PC-9 (cell line): ENCODE measurements around the gene CAVIN1. TPM values are rescaled to one million over a fixed set of nuclear protein-coding genes. Genes with fewer than 3 reads are reported as not detected.
"Not testable (repeated sequence)": the region's sequence is repeated elsewhere in the genome, so short reads cannot be mapped to it uniquely, and the experiment has no call there.

ENCODE experiments used
- BruUV-seq: library from RNA; stranded (reverse); fragments of 400-500 nt; replicated peaks from 2 replicates; lab custom pipeline; 2021; lab: Mats Ljungman, UMichigan
- CTCF ChIA-PET: fragments of 300-600 bp; sonication (Branson Sonifier 250); formaldehyde crosslinking; loops from one replicate; lab custom pipeline; 2022; ENCODE audit warnings: antibody characterized with exemption; lab: Charles Lee
- POLR2A ChIA-PET: fragments of 300-600 bp; sonication (Branson Sonifier 250); formaldehyde crosslinking; loops from one replicate; lab custom pipeline; 2022; ENCODE audit warnings: antibody characterized with exemption; ENCODE audit not compliant: unreplicated experiment; lab: Charles Lee
- DNase-seq, 2 experiments: peaks; one replicate each; pipeline versions ENCODE4 v3.0.0 to v3.0.0-alpha.2; 2015 to 2022; ENCODE audit warnings: mixed read lengths in 1 of 2
- H2AFZ ChIP-seq: fragments of 200-600 bp; sonication (generic); 2 replicates; pipeline ENCODE4 v1.8.1; 2017; ENCODE audit warnings: antibody characterized with exemption
- H3F3A ChIP-seq: fragments of 200-600 bp; sonication (generic); 2 replicates; pipeline ENCODE4 v1.8.1; 2017; ENCODE audit warnings: antibody characterized with exemption, mild to moderate bottlenecking, low read depth; ENCODE audit not compliant: insufficient read depth
- H3K27ac ChIP-seq: fragments of 200-600 bp; sonication (generic); 2 replicates; pipeline ENCODE4 v1.6.1; 2016; ENCODE audit warnings: mixed run types
- H3K27me3 ChIP-seq: fragments of 200-600 bp; sonication (generic); 2 replicates; pipeline ENCODE4 v1.6.1; 2016; ENCODE audit warnings: low read depth, mixed run types; ENCODE audit not compliant: insufficient read depth
- H3K36me3 ChIP-seq: fragments of 200-600 bp; sonication (generic); 2 replicates; pipeline ENCODE4 v1.6.1; 2016; ENCODE audit warnings: low read depth, mixed run types
- H3K4me1 ChIP-seq: fragments of 200-600 bp; sonication (generic); replicated peaks from 2 replicates; pipeline ENCODE4 v1.6.1; 2016; ENCODE audit warnings: mixed run types; ENCODE audit not compliant: insufficient read depth
- H3K4me2 ChIP-seq: fragments of 200-600 bp; sonication (generic); 2 replicates; pipeline ENCODE4 v1.6.1; 2017; ENCODE audit warnings: mixed run types
- H3K4me3 ChIP-seq: fragments of 200-600 bp; sonication (generic); 2 replicates; pipeline ENCODE4 v1.6.1; 2016; ENCODE audit warnings: mixed run types
- H3K79me2 ChIP-seq: fragments of 200-600 bp; sonication (generic); 2 replicates; pipeline ENCODE4 v1.6.1; 2017; ENCODE audit warnings: low read depth, mixed run types
- H3K9me2 ChIP-seq: fragments of 200-600 bp; sonication (generic); 2 replicates; pipeline ENCODE4 v1.8.1; 2017; ENCODE audit warnings: mild to moderate bottlenecking; ENCODE audit not compliant: insufficient read depth
- H3K9me3 ChIP-seq: fragments of 200-600 bp; sonication (generic); 2 replicates; pipeline ENCODE4 v1.8.1; 2016; ENCODE audit warnings: low read depth; ENCODE audit not compliant: insufficient read depth
- H4K20me1 ChIP-seq: fragments of 200-600 bp; sonication (generic); 2 replicates; pipeline ENCODE4 v1.8.1; 2017; ENCODE audit not compliant: insufficient read depth
- CTCF ChIP-seq: fragments of 200-600 bp; sonication (generic); conservative IDR thresholded peaks from 2 replicates; pipeline ENCODE4 v1.6.1; 2017; ENCODE audit warnings: mixed run types, antibody characterized with exemption, mild to moderate bottlenecking, moderate library complexity
- EZH2 ChIP-seq: fragments of 200-600 bp; sonication (generic); IDR thresholded peaks from 2 replicates; pipeline ENCODE4 v1.8.0; 2017; ENCODE audit warnings: antibody characterized with exemption, low read depth
- intact Hi-C: fragments of 100-400 bp; cut with micrococcal nuclease; formaldehyde crosslinking; loops from one replicate; pipeline ENCODE4 v1.10.0; 2022; ENCODE audit not compliant: unreplicated experiment
- total RNA-seq: library from RNA; stranded (reverse); gene quantifications from 2 replicates; pipeline ENCODE4 v1.2.3, GENCODE V29; 2021

CAVIN1 gene
- total RNA-seq, 1 experiment from 2014 or later, result 170 TPM

- peak overlapping the region; percentile 40; the same call in 1 of the 2 replicates for H3K27ac ChIP-seq
- H3K4me2 ChIP-seq, result no peak overlapping the region
- H3K9me2 ChIP-seq, result no peaks in the 10 kb centered on the region
- H3F3A ChIP-seq, result peaks cover 43% of the 10 kb centered on the region
- peaks cover 49% of the 10 kb centered on the region for H3K4me1 ChIP-seq
- peaks cover 20% of the 10 kb centered on the region for H3K79me2 ChIP-seq
- DNase-seq, result no peak
- no peak overlapping the region for H2AFZ ChIP-seq
- CTCF ChIA-PET, result interaction anchor here (0.6 to 1.0 kb wide), 2 partner anchors 26 to 81 kb away, joined by 4 to 5 read pairs; no protein-coding TSS in a partner anchor
- H3K4me3 ChIP-seq, result no peak overlapping the region
- no peaks in the 10 kb centered on the region for H3K36me3 ChIP-seq
- intact Hi-C loops, result no loop called here
- no peaks in the 10 kb centered on the region for H4K20me1 ChIP-seq
- POLR2A ChIA-PET, result no interaction called here
- BruUV-seq, result no TSS peak
- H3K9me3 ChIP-seq, result no peaks in the 10 kb centered on the region
- TF ChIP-seq CTCF, result no peak; the same call in 1 of the 2 replicates
- no peak for TF ChIP-seq EZH2
- H3K27me3 ChIP-seq, result no peaks in the 10 kb centered on the region
These were observed 19.9 kb downstream of the CAVIN1 start for GRCh38 chr17:42403150-42403549.

GRCh38 chr17:42402117-42402516 is 20.9 kb downstream of the CAVIN1 start:
- Histone ChIP-seq H2AFZ (no peak overlapping the region), H3F3A (peaks cover 43% of the 10 kb centered on the region), H3K79me2 (peaks cover 15% of the 10 kb centered on the region), H3K4me1 (peaks cover 44% of the 10 kb centered on the region), H3K27ac (peak overlapping the region; percentile 40), H3K9me2 (no peaks in the 10 kb centered on the region), H3K4me3 (no peak overlapping the region), H4K20me1 (no peaks in the 10 kb centered on the region), H3K27me3 (no peaks in the 10 kb centered on the region), H3K9me3 (no peaks in the 10 kb centered on the region), H3K36me3 (no peaks in the 10 kb centered on the region), H3K4me2 (no peak overlapping the region)
- no TSS peak for BruUV-seq
- ChIA-PET POLR2A (interaction anchor here (0.6 to 0.7 kb wide), 2 partner anchors 17 to 188 kb away, joined by 3 to 4 read pairs; no protein-coding TSS in a partner anchor), CTCF (no interaction called here)
- DNase-seq, result peak in 1 of 2 experiments; percentile 62
- no peak for TF ChIP-seq CTCF
- no peak for TF ChIP-seq EZH2
- intact Hi-C loops, result no loop called here

GRCh38 chr17:42400844-42401375 is 22.1 kb downstream of the CAVIN1 start:
- H4K20me1 ChIP-seq, H3K9me2 ChIP-seq, BruUV-seq, CTCF ChIA-PET, intact Hi-C loops, H3K79me2 ChIP-seq, H3K4me2 ChIP-seq, DNase-seq, H2AFZ ChIP-seq, H3K9me3 ChIP-seq, POLR2A ChIA-PET, H3K27ac ChIP-seq, H3K27me3 ChIP-seq, H3K36me3 ChIP-seq, H3K4me3 ChIP-seq: not testable (repeated sequence)
- H3K4me1 ChIP-seq, result peaks cover 40% of the 10 kb centered on the region
- H3F3A ChIP-seq, result peaks cover 41% of the 10 kb centered on the region
